ENCODE data around the gene MIOS.

MIOS gene

GRCh38 chr7:7583731-7584130 lies 17.0 kb downstream of the MIOS start:
- no peaks in the 10 kb centered on the region for H4K20me1 ChIP-seq (ENCODE audit: insufficient read depth, low read length)
- no peaks in the 10 kb centered on the region for H3K4me1 ChIP-seq (ENCODE audit: insufficient read depth, low read length, severe bottlenecking)
- H3K9ac ChIP-seq (ENCODE audit: low read length), result no peak overlapping the region
- H3F3A ChIP-seq (ENCODE audit: insufficient read depth, low read length), result no peaks in the 10 kb centered on the region
- H3K27me3 ChIP-seq (ENCODE audit: insufficient read depth, low read length), result no peaks in the 10 kb centered on the region
- no peaks in the 10 kb centered on the region for H3K79me2 ChIP-seq (ENCODE audit: insufficient read depth, low read length)
- no peaks in the 10 kb centered on the region for H3K9me2 ChIP-seq (ENCODE audit: low read depth, low read length)
- H3K36me3 ChIP-seq (ENCODE audit: insufficient read depth, low read length), result peaks cover 26% of the 10 kb centered on the region
- no peak overlapping the region for H3K4me3 ChIP-seq (ENCODE audit: low read depth, low read length, poor library complexity, severe bottlenecking)
- no peak overlapping the region for H3K4me2 ChIP-seq (ENCODE audit: low read length)
- H3K27ac ChIP-seq (ENCODE audit: low read depth, low read length, poor library complexity, severe bottlenecking), result no peak overlapping the region
- H3K9me3 ChIP-seq (ENCODE audit: low read length), result no peaks in the 10 kb centered on the region
- H2AFZ ChIP-seq (ENCODE audit: low read length), result no peak overlapping the region
- no peak for TF ChIP-seq CTCF (IDR thresholded peaks at IDR 0.05; ENCODE audit: low read length)
- no peak for TF ChIP-seq EZH2 (IDR thresholded peaks at IDR 0.05; ENCODE audit: borderline replicate concordance, low read length)

GRCh38 chr7:7584653-7585052 lies 18.0 kb downstream of the MIOS start:
- Histone ChIP-seq H3K9me3 (ENCODE audit: low read length) (no peaks in the 10 kb centered on the region), H3K4me3 (ENCODE audit: low read depth, low read length, poor library complexity, severe bottlenecking) (no peak overlapping the region), H3K9me2 (ENCODE audit: low read depth, low read length) (no peaks in the 10 kb centered on the region), H3F3A (ENCODE audit: insufficient read depth, low read length) (no peaks in the 10 kb centered on the region; the same call in 1 of the 2 replicates), H3K79me2 (ENCODE audit: insufficient read depth, low read length) (no peaks in the 10 kb centered on the region), H3K4me1 (ENCODE audit: insufficient read depth, low read length, severe bottlenecking) (no peaks in the 10 kb centered on the region), H3K27ac (ENCODE audit: low read depth, low read length, poor library complexity, severe bottlenecking) (no peak overlapping the region), H3K9ac (ENCODE audit: low read length) (no peak overlapping the region), H4K20me1 (ENCODE audit: insufficient read depth, low read length) (no peaks in the 10 kb centered on the region), H3K36me3 (ENCODE audit: insufficient read depth, low read length) (peaks cover 25% of the 10 kb centered on the region), H3K27me3 (ENCODE audit: insufficient read depth, low read length) (no peaks in the 10 kb centered on the region), H2AFZ (ENCODE audit: low read length) (no peak overlapping the region), H3K4me2 (ENCODE audit: low read length) (no peak overlapping the region)
- no peak for TF ChIP-seq CTCF (IDR thresholded peaks at IDR 0.05; ENCODE audit: low read length)

GRCh38 chr7:7585241-7585928 lies 18.7 kb downstream of the MIOS start:
- Histone ChIP-seq H3K4me3 (ENCODE audit: low read depth, low read length, poor library complexity, severe bottlenecking) (no peak overlapping the region), H3K9me3 (ENCODE audit: low read length) (no peaks in the 10 kb centered on the region), H4K20me1 (ENCODE audit: insufficient read depth, low read length) (no peaks in the 10 kb centered on the region), H3K79me2 (ENCODE audit: insufficient read depth, low read length) (no peaks in the 10 kb centered on the region), H3K27me3 (ENCODE audit: insufficient read depth, low read length) (no peaks in the 10 kb centered on the region), H3K27ac (ENCODE audit: low read depth, low read length, poor library complexity, severe bottlenecking) (no peak overlapping the region), H3K4me1 (ENCODE audit: insufficient read depth, low read length, severe bottlenecking) (no peaks in the 10 kb centered on the region), H2AFZ (ENCODE audit: low read length) (no peak overlapping the region), H3K9me2 (ENCODE audit: low read depth, low read length) (no peaks in the 10 kb centered on the region), H3K4me2 (ENCODE audit: low read length) (no peak overlapping the region), H3F3A (ENCODE audit: insufficient read depth, low read length) (no peaks in the 10 kb centered on the region; the same call in 1 of the 2 replicates), H3K9ac (ENCODE audit: low read length) (no peak overlapping the region), H3K36me3 (ENCODE audit: insufficient read depth, low read length) (peaks cover 19% of the 10 kb centered on the region)
- TF ChIP-seq EZH2 (IDR thresholded peaks at IDR 0.05; ENCODE audit: borderline replicate concordance, low read length), result no peak

- Histone ChIP-seq H3K79me2 (ENCODE audit: insufficient read depth, low read length) (no peaks in the 10 kb centered on the region), H3K4me3 (ENCODE audit: low read depth, low read length, poor library complexity, severe bottlenecking) (no peak overlapping the region), H3K4me1 (ENCODE audit: insufficient read depth, low read length, severe bottlenecking) (no peaks in the 10 kb centered on the region)
Measured at GRCh38 chr7:7595451-7595850, 28.8 kb downstream of the MIOS start.

More at GRCh38 chr7:7595451-7595850, 28.8 kb downstream of the MIOS start:
- Histone ChIP-seq H3K27me3 (ENCODE audit: insufficient read depth, low read length) (no peaks in the 10 kb centered on the region), H3K9ac (ENCODE audit: low read length) (no peak overlapping the region), H3K9me3 (ENCODE audit: low read length) (0 out of 2 replicates have a peak, but pooled peaks cover 3% of the 10 kb centered on the region), H2AFZ (ENCODE audit: low read length) (no peak overlapping the region), H3K27ac (ENCODE audit: low read depth, low read length, poor library complexity, severe bottlenecking) (no peak overlapping the region), H4K20me1 (ENCODE audit: insufficient read depth, low read length) (no peaks in the 10 kb centered on the region), H3K36me3 (ENCODE audit: insufficient read depth, low read length) (peaks cover 43% of the 10 kb centered on the region), H3K9me2 (ENCODE audit: low read depth, low read length) (no peaks in the 10 kb centered on the region), H3K4me2 (ENCODE audit: low read length) (no peak overlapping the region), H3F3A (ENCODE audit: insufficient read depth, low read length) (peaks cover 10% of the 10 kb centered on the region; the same call in 1 of the 2 replicates)
- TF ChIP-seq CTCF (IDR thresholded peaks at IDR 0.05; ENCODE audit: low read length) (peak; percentile 61), EZH2 (IDR thresholded peaks at IDR 0.05; ENCODE audit: borderline replicate concordance, low read length) (no peak)
